ENCODE measurements around the gene SYT3. TPM values are rescaled to one million over a fixed set of nuclear protein-coding genes. Genes with fewer than 3 reads are reported as not detected.
A peak's percentile ranks its signal among the peaks of the same experiment; 100 is the strongest.

SYT3 gene
- total RNA-seq, 1 donor from 2014 or later: not detected

DNA sequence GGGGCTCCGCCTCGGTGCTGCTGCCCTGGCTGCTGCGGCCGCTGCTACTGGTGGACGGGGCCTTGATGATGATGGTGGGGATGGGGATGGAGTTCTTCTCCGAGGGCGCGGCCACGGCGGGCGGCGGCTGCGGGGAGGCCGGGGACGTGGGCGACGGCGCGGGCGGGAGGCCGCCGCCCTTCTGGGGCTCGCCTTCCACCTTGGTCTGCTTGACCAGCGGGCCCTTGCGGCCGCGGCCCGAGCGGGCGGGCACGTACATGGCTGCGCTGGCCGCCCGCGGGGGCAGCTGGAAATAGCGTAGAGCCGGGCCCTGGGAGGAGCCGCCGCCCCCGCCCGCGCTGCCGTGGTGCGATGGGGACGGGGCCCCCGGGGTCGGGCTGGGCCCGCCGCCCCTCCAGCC lies 28.7 kb upstream of the SYT3 start:
- Mint-ChIP-seq H3K36me3 (ENCODE audit: low read depth) (no peaks in the 10 kb centered on the region), H3K4me1 (ENCODE audit: low read depth) (no peaks in the 10 kb centered on the region), H3K27ac (no peak overlapping the region), H3K4me3 (no peak overlapping the region), H3K9me3 (no peaks in the 10 kb centered on the region), H3K27me3 (ENCODE audit: insufficient read depth) (peaks cover 50% of the 10 kb centered on the region)
- no peak for DNase-seq (ENCODE audit: low spot score)
- intact Hi-C loops (cut with micrococcal nuclease): no loop called here

DNA sequence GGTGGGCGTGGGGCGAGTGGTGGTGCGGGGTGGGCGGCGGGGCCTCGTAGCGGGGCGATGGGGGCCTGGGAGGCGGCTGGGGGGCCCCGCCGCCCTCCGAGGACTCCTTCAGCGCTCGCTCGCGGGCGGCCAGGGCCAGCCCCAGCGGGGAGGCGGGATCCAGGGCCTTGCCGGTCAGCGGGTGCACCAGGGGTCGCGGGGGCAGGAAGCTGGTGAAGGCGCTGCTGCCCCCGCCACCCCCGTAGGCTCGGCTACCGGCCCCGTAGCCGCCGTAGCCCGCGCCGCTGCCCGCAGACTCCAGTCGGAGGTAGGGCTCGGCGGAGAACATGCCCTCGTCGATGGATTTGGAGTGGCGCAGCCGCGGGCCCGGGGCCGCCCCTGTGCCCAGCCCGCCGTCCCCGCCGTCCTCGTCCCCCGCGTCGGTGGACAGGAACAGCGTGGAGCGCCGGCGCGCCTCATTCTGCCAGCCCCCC lies 28.1 kb upstream of the SYT3 start:
- no peak overlapping the region for H3K4me3 Mint-ChIP-seq
- H3K4me1 Mint-ChIP-seq (ENCODE audit: low read depth): no peaks in the 10 kb centered on the region
- no peak for DNase-seq (ENCODE audit: low spot score)
- H3K27me3 Mint-ChIP-seq (ENCODE audit: insufficient read depth): peaks cover 44% of the 10 kb centered on the region
- intact Hi-C loops (cut with micrococcal nuclease): no loop called here
- no peak overlapping the region for H3K27ac Mint-ChIP-seq
- H3K36me3 Mint-ChIP-seq (ENCODE audit: low read depth): no peaks in the 10 kb centered on the region
- no peaks in the 10 kb centered on the region for H3K9me3 Mint-ChIP-seq

DNA sequence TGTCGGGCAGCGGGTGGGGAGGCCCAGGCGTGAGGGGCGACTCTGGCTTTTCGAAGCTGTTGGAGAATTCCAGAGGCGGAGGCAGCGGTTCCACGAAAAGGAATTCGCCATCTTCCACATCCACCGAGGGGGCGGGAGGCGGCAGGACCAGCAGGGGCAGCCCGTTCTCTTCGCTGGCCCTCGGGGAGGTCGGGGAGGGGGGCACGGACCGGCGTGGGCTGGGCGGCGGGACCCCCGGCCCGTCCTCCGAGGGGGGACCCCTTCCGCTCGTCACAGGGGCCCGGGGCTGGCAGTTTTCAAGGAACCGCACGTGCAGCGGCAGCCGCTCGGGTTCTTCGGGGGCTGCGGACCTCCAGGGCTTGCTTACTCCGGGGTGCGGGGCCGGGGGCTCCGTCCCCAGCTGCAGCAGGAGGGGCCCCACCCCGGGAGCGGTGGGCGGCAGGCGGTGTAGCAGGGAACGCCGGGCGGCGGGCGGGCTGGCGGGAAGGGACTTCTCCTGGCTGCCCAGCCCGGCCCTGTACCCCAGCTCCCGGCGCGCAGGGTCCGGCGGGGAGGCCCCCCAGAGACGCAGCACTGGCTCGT lies 27.6 kb upstream of the SYT3 start:
- Mint-ChIP-seq H3K9me3 (no peaks in the 10 kb centered on the region), H3K27ac (no peak overlapping the region), H3K4me3 (no peak overlapping the region), H3K4me1 (ENCODE audit: low read depth) (no peaks in the 10 kb centered on the region), H3K27me3 (ENCODE audit: insufficient read depth) (peaks cover 43% of the 10 kb centered on the region), H3K36me3 (ENCODE audit: low read depth) (no peaks in the 10 kb centered on the region)
- DNase-seq (ENCODE audit: low spot score): no peak
- intact Hi-C loops (cut with micrococcal nuclease): no loop called here

DNA sequence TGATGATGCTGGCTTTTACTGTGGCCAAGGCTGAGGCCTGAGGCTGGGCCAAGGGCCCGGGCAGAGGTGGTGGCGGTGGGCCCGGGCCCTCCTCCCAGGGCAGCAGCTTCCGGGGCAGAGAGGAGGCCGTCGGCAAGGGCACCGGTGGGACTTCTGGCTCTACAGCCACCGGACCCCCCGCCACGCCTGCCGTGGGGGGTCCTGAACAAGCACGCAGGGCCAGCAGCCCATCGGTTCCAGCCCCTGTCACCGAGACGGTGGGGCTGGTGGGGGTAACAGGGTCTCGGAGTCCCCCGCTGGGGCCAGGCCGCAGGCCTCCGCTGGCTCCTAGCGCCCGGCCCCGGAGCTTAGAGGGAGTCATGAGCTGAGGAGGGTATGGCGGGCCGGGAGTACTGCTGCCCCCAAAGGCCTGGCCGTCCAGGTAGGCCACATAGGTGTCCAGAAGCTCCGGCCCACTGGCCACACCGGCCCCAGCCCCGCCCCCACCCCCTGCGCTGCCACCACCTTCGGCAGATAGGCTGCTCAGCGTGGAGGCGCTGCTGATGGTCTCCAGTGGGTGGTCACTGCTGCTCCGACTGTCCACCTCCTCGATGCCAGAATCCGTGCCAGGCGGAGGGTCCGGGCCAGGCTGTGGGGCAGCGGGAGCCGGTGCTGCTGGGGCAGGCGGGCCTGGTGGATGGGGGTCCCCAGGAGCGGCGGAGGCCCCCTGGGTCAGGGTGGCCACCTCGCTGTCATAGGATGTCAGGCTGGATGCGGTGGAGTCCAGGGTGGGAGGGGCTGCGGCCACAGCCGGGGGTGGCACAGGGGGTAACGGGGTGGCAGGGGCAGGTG lies 26.9 kb upstream of the SYT3 start:
- peaks cover 39% of the 10 kb centered on the region for H3K27me3 Mint-ChIP-seq (ENCODE audit: insufficient read depth)
- intact Hi-C loops (cut with micrococcal nuclease): no loop called here
- no peaks in the 10 kb centered on the region for H3K36me3 Mint-ChIP-seq (ENCODE audit: low read depth)
- H3K27ac Mint-ChIP-seq: no peak overlapping the region
- no peak overlapping the region for H3K4me3 Mint-ChIP-seq
- no peaks in the 10 kb centered on the region for H3K4me1 Mint-ChIP-seq (ENCODE audit: low read depth)
- no peak for DNase-seq (ENCODE audit: low spot score)
- H3K9me3 Mint-ChIP-seq: no peaks in the 10 kb centered on the region

DNA sequence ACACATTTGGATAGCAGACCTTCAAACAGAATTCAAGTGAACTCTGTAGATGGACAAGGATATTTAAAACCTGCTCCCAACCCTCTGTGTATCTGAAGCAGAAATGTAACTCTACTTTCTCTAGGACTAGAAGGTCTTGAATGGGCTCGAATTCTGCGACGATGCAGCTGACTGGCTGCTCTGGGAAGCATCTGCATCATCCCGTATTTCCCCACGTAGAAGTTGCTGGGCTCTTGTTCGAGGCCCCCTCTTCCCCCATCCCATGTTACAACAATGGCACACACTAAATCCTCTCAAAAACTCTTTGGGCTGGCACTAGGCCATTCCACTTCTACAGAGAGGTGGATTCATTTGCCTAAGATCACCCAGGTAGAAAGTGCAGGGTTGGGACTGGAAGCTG lies 24.5 kb upstream of the SYT3 start:
- no peaks in the 10 kb centered on the region for H3K36me3 Mint-ChIP-seq (ENCODE audit: low read depth)

DNA sequence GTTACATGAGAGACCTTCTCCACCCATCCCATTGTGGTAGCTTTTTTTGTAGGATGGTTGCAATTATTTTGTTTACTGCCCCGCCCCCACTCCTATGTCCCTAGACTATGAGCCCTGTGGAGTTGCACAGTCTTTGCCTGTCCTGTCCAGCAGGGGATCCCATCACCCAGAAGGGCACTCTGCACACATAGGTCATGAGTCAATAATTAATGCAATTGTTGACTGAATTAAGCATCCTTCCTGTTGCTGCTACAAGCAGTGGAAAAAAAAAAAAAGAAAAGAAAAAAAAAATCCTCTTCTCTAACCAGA lies 23.8 kb upstream of the SYT3 start:
- Mint-ChIP-seq H3K27ac (no peak overlapping the region), H3K4me3 (no peak overlapping the region), H3K27me3 (ENCODE audit: insufficient read depth) (peaks cover 34% of the 10 kb centered on the region), H3K4me1 (ENCODE audit: low read depth) (peaks cover 2% of the 10 kb centered on the region), H3K9me3 (peaks cover under 1% of the 10 kb centered on the region), H3K36me3 (ENCODE audit: low read depth) (no peaks in the 10 kb centered on the region)
- no peak for DNase-seq (ENCODE audit: low spot score)
- intact Hi-C loops (cut with micrococcal nuclease): no loop called here

More for the DNA sequence above, 24.5 kb upstream of the SYT3 start:
- no peak overlapping the region for H3K4me3 Mint-ChIP-seq
- no peaks in the 10 kb centered on the region for H3K9me3 Mint-ChIP-seq
- peaks cover 34% of the 10 kb centered on the region for H3K27me3 Mint-ChIP-seq (ENCODE audit: insufficient read depth)
- no peak overlapping the region for H3K27ac Mint-ChIP-seq
- no peak for DNase-seq (ENCODE audit: low spot score)
- intact Hi-C loops (cut with micrococcal nuclease): no loop called here
- no peaks in the 10 kb centered on the region for H3K4me1 Mint-ChIP-seq (ENCODE audit: low read depth)

DNA sequence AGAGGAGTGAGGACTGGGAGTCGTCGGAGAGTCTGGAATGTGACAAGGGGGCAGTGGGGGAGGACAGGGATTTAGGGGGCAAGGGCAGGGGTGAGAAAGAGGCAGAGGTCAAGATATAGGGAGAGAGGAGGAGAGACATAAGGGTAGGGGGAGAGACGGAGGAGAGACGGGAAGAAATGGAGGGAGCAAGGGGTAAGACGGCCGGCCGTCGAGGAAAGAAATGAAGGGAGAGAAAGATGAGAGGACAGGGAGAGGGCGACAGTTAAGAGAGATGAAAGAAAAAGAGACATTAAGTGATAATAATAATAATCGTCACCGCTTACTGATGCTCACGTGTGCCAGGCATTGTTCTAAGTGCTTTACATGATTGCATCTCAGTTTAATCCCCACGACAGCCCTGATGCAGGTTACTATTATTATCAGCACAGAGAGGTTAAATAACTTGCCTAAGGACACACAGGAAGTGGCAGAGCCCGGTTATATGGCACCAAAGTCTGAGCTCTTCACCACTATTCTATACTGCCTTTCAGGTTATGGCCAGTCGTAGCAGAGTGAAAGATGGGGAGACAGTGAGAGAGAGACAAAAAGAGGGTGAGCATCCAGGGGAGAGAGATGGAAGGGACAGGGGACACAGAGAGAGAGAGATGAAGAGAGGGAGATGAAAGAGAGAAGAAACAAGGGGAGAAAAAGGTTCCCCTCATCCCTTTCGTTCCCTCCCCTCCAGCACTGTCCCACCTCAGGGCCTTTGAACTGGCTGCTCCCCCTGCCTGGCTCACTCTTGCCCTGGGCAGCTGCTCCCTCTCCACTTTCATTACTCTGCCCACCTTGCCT lies 23.2 kb upstream of the SYT3 start:
- no peak overlapping the region for H3K4me3 Mint-ChIP-seq
- H3K27ac Mint-ChIP-seq: no peak overlapping the region

DNA sequence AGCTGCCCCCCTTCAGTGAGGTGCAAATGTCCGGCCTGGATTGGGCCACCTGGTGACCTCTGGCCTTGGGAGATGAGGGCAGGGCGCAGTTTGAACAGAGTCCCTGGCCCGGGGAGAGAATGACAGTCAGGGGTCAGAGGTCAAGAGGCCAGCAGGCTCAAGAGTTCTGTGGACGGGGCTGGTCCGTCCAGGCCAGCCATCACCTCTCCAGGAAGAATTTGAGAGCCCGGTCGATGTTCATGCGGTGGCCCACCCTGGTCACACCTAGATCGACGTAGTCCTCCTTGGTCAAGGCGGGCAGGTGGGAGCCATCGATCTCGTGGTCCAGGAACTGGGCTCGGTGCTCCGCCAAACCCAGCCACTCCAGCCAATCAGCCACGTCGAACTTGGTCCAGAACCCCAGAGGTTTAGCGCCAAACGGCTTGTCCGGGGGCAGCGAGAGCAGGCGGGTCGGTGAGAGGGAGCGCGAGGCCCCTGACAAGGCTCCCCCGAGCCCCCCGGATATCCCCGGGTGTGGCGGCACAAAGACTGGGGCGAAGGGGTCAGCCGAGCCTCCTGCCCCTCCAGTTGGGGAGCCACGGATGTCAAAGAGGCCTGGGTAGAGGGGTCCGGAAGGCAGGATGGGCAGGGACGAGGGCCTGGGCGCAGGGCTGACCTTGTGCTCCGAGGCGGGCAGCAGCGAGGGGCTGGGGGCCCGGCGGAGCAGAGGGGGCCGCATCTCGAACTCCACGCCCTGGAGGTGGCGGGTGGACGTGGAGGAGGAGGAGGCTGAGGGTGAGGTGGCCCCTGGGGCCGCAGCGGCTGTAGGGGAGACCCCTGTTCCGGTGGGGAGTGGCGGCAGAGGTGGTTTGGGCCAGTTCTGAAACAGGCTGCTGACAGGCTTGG lies 22.3 kb upstream of the SYT3 start:
- intact Hi-C loops (cut with micrococcal nuclease): no loop called here
- peaks cover 14% of the 10 kb centered on the region for H3K9me3 Mint-ChIP-seq
- H3K27me3 Mint-ChIP-seq (ENCODE audit: insufficient read depth): peaks cover 43% of the 10 kb centered on the region
- DNase-seq (ENCODE audit: low spot score): no peak
- peaks cover 15% of the 10 kb centered on the region for H3K4me1 Mint-ChIP-seq (ENCODE audit: low read depth)
- no peak overlapping the region for H3K4me3 Mint-ChIP-seq
- no peaks in the 10 kb centered on the region for H3K36me3 Mint-ChIP-seq (ENCODE audit: low read depth)
- no peak overlapping the region for H3K27ac Mint-ChIP-seq

More for the DNA sequence above, 23.2 kb upstream of the SYT3 start:
- peaks cover 38% of the 10 kb centered on the region for H3K27me3 Mint-ChIP-seq (ENCODE audit: insufficient read depth)
- intact Hi-C loops (cut with micrococcal nuclease): no loop called here
- no peak for DNase-seq (ENCODE audit: low spot score)
- peaks cover 7% of the 10 kb centered on the region for H3K4me1 Mint-ChIP-seq (ENCODE audit: low read depth)
- H3K9me3 Mint-ChIP-seq: peaks cover 6% of the 10 kb centered on the region
- no peaks in the 10 kb centered on the region for H3K36me3 Mint-ChIP-seq (ENCODE audit: low read depth)

DNA sequence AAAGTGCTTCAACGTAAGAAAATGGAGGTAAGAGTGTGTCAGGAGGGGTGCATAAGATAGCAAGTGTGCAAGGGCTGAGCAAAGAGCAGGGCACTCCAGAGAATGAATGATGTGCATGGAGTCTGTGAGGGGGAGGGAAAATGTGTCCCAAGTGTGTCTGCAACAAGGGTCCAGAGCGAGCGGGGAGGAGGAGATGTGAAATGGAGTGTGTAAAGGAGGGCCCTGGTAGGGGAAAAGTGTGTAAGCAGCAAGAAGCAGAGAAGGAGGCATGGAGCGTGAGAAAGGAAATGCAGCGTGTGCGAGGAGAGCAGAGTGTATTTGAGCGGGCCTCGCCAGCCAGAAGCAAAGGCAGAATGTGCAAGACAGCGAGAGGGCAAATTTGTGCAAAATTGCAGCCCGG lies 21.3 kb upstream of the SYT3 start:
- intact Hi-C loops (cut with micrococcal nuclease): no loop called here
- no peak overlapping the region for H3K4me3 Mint-ChIP-seq
- peaks cover 38% of the 10 kb centered on the region for H3K27me3 Mint-ChIP-seq (ENCODE audit: insufficient read depth)
- peaks cover 15% of the 10 kb centered on the region for H3K4me1 Mint-ChIP-seq (ENCODE audit: low read depth)
- no peaks in the 10 kb centered on the region for H3K36me3 Mint-ChIP-seq (ENCODE audit: low read depth)
- DNase-seq (ENCODE audit: low spot score): no peak
- no peak overlapping the region for H3K27ac Mint-ChIP-seq
- H3K9me3 Mint-ChIP-seq: peaks cover 14% of the 10 kb centered on the region

DNA sequence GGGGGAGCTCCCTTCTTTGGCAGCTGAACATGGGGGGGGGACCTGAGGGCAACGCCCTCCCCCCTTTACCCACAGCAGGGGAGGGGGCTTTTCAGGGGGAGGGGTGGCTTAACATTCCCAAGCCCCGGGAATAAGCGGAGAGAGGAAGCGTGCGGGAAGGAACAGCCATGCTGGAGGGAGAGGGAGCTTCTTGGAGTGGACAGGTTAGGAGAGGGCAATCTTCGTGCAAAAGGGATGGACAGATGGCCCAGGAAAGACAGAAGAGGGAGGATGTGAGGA lies 20.3 kb upstream of the SYT3 start:
- H3K36me3 Mint-ChIP-seq (ENCODE audit: low read depth): no peaks in the 10 kb centered on the region
- peaks cover 30% of the 10 kb centered on the region for H3K27me3 Mint-ChIP-seq (ENCODE audit: insufficient read depth)
- peaks cover 15% of the 10 kb centered on the region for H3K9me3 Mint-ChIP-seq
- H3K4me1 Mint-ChIP-seq (ENCODE audit: low read depth): peaks cover 15% of the 10 kb centered on the region
- H3K4me3 Mint-ChIP-seq: peak overlapping the region; percentile 45
- no peak overlapping the region for H3K27ac Mint-ChIP-seq
- no peak for DNase-seq (ENCODE audit: low spot score)
- intact Hi-C loops (cut with micrococcal nuclease): no loop called here

DNA sequence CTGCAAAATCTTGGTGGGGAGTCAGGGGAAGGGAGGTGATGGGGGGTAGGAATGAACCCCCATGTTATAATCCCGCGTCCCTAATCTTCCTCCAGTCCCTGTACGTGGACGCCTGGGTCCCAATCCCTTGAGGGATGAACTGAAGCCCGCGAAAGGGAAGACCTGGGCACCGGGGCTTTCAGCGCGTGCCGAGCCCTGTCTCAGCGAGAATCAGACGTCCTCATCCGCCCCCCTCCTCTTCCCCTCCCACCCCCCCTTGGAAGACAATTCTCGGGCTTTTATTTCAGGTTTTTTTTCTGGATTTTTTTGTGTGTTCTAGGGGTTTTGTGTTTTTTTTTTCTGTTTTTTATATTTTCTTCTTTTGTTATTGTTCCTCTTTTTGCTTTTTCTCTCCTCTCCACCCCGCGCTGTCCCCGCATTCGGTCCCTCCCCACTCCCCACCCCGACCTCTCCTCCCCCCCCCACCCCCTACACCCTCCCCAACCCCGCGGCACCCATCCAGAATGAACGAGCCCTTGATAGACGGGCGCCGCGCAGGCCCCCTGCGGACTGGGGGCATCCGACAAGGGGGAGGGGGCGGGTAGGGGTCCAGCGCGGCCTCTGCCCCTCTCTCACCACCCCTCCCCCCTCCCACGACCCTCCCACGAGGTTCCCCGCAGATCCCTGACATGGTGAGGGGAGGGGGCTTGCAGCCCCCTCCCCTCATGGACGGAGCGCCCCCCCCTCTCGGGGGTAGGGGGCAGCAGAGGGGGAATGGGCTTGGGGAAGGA lies 19.8 kb upstream of the SYT3 start:
- peaks cover 25% of the 10 kb centered on the region for H3K27me3 Mint-ChIP-seq (ENCODE audit: insufficient read depth)
- peaks cover 15% of the 10 kb centered on the region for H3K4me1 Mint-ChIP-seq (ENCODE audit: low read depth)
- H3K36me3 Mint-ChIP-seq (ENCODE audit: low read depth): no peaks in the 10 kb centered on the region
- intact Hi-C loops (cut with micrococcal nuclease): loop anchor here (5.0 kb wide), 1 partner anchor 332 kb away; the partner anchor contains the start of gene KCNC3
- no peak for DNase-seq (ENCODE audit: low spot score)
- no peak overlapping the region for H3K27ac Mint-ChIP-seq
- H3K4me3 Mint-ChIP-seq: peak overlapping the region; percentile 7
- H3K9me3 Mint-ChIP-seq: peaks cover 19% of the 10 kb centered on the region
